Upper lobe of left lung (tissue), 4 donors: Measurements from ENCODE around the gene GSG1L.

Source experiments
- CTCF ChIP-seq, 6 experiments: fragments of 450-650 bp in 4 of 6; fragments of 200-600 bp in 2 of 6; sonication (generic) in 2 of 6; IDR thresholded peaks; one replicate each; pipeline ENCODE4 v1.5.1; 2016 to 2019; ENCODE audit warnings: antibody characterized with exemption in 6 of 6
- EP300 ChIP-seq, 4 donors: sonication (generic); formaldehyde crosslinking; IDR thresholded peaks; one replicate each; pipeline ENCODE4 v1.5.1; 2017; ENCODE audit warnings: antibody characterized with exemption in 4 of 4, control low read depth in 2 of 4
- POLR2A ChIP-seq, 4 donors: fragments of 450-650 bp; IDR thresholded peaks; one replicate each; pipeline ENCODE4 v1.5.1; 2016 to 2017; ENCODE audit warnings: antibody characterized with exemption in 4 of 4, mild to moderate bottlenecking in 2 of 4
- POLR2AphosphoS5 ChIP-seq, 2 donors: sonication (generic); formaldehyde crosslinking; IDR thresholded peaks; one replicate each; pipeline ENCODE4 v1.5.1; 2017; ENCODE audit warnings: antibody characterized with exemption in 2 of 2

GRCh38 chr16:27844826-27845225, 218.7 kb downstream of the GSG1L start:
- TF ChIP-seq POLR2AphosphoS5 (IDR thresholded peaks at IDR 0.05) (no peak), CTCF (IDR thresholded peaks at IDR 0.05) (no peak), POLR2A (IDR thresholded peaks at IDR 0.05) (no peak), EP300 (IDR thresholded peaks at IDR 0.05) (no peak)
